T47D (cell line): Measurements from ENCODE around the gene CFAP73.

Experiments
- DNase-seq, 2 experiments: peaks; one replicate each; pipeline versions ENCODE4 v3.0.0 to v3.0.0-alpha.2; 2011 to 2012; ENCODE audit warnings: low read depth in 1 of 2, low spot score in 1 of 2
- JUND ChIP-seq: IDR thresholded peaks from 2 replicates; pipeline ENCODE4 v1.6.1; 2012; ENCODE audit warnings: low read depth
- in situ Hi-C: cut with HindIII; loops from 2 replicates; pipeline ENCODE4 v1.10.0; 2016; ENCODE audit warnings: low sequenced_read_pairs, low pct_unique_long_range_greater_than_20kb

Gene CFAP73

DNA sequence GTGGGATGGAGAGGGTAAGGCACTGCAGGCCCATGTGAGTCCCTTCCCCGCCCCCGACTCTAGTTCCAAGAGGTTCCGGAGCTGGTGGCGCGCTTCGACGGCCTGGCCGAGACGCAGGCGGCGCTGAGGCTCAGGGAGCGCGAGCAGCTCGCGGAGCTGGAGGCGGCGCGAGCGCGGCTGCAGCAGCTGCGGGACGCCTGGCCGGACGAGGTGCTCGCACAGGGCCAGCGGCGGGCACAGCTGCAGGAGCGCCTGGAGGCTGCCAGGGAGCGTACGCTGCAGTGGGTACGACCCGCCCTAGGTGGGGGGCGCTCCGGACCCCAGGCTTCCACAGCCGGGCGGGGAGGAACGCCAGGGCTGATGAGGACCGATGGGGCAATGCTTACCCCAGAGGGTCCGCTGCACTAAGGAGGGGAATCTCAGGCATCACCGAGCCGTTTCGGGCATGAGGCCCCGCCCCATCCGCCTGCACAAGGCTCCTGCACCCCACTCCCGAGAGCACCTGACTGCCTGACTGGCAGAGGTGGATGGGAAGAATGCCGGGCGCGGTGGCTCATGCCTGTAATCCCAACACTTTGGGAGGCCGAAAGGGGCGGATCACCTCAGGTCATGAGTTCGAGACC lies 4.9 kb downstream of the CFAP73 start:
- TF ChIP-seq JUND = no peak
- DNase-seq = no peak
- in situ Hi-C loops = no loop called here

GRCh38 chr12:113155060-113155459 lies 5.5 kb downstream of the CFAP73 start:
- in situ Hi-C loops = no loop called here
- TF ChIP-seq JUND = no peak
- no peak for DNase-seq

GRCh38 chr12:113155646-113156045 lies 6.1 kb downstream of the CFAP73 start:
- DNase-seq = no peak
- in situ Hi-C loops = no loop called here
- no peak for TF ChIP-seq JUND

DNA sequence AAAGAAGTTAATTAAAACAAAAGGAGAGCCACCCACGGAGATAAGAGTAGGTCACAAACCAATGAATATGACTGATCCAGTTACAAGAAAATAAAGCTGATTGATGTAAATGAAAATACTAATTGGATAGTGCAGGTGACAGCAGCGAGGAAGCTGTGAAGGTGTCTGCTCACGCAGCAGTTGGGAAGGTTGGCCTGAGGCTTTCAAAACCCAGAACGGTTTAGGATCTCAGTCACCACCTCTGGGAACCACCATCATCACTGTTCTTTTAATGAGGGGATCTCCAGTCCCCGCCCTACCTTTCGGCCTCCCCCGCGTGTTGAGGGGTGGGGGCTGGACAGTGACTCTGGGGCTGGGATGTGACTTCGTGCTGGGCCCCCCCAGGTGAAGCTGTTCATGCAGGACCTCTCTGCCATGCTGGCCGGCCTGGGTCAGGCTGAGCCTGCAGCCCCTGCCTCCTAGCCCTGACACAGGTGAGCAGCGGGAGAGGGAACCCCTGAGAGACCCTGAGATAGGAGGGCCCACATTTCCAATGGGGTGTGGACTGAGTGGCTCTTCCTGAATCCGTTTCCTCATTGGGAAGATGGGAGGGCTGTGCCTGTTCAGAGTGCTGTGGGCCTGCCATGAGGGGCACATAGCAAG lies 7.8 kb downstream of the CFAP73 start:
- no peak for DNase-seq
- in situ Hi-C loops = no loop called here
- no peak for TF ChIP-seq JUND

- in situ Hi-C loops = no loop called here
- no peak for DNase-seq
- no peak for TF ChIP-seq JUND
Measured at GRCh38 chr12:113158439-113159203, 9.1 kb downstream of the CFAP73 start.

DNA sequence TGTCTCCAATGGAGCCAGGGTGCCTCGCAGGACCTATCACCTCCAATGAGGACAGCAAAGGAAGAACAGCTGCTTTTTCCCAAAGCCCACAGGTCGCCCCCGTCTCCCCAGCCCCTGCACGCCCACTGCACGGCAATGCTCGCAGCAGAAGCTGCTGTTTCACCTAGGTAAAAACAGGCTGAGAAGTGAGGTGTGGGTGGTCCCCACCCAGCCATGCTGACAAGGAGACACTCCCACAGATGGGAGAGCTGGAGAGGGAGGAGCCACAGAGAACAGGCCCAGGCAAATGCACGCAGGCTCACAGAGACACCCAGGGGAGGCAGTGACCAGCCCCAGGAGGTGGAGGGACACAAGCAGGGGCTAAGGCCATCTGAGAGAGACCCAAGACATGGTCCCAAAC lies 10.4 kb downstream of the CFAP73 start:
- TF ChIP-seq JUND = no peak
- in situ Hi-C loops = no loop called here
- DNase-seq = no peak

DNA sequence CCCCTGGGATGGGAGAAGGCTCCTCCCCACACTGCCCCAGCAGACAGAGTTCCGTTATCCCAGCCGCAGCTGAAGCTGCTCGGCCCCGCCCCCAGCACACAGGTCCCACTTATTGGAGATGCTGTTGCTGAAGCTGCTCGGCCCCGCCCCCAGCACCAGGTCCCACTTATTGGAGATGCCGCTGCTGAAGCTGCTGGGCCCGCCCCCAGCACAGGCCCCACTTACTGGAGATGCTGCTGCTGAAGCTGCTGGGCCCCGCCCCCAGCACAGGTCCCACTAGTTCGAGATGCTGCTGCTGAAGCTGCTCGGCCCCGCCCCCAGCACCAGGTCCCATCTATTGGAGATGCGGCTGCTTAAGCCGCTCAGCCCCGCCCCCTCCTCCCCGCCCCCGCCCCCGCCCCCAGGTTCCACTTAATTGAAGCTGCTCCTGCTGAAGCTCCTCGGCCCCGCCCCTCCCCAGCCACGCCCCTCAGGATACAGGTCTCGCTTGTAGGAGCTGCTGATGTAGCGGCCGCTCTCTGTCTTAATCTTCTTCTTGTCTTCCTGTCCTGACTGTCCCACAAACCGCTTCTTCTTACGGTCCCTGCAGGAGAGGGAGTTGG lies 12.0 kb downstream of the CFAP73 start:
- in situ Hi-C loops = no loop called here
- DNase-seq = peak; percentile 94 to 96
- no peak for TF ChIP-seq JUND

- TF ChIP-seq JUND = no peak
- no peak for DNase-seq
- in situ Hi-C loops = no loop called here
Measured at GRCh38 chr12:113162102-113163029, 12.8 kb downstream of the CFAP73 start.

DNA sequence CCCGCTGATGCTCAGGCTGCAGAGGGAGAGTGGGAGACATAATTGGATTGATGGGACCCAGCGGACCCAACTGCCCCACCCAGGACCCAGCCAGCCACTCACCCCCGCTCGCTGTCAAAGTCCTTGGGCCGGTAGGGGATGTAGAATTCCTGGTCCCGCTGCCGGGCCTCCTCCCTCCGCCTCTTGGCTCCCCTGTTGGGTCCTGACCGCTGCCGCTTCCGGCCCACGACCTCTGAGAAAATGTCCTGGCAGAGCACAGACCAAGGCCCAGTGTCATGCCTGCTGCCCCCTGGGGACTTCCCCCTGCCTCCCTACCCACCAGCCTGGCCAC lies 13.5 kb downstream of the CFAP73 start:
- DNase-seq = no peak
- in situ Hi-C loops = no loop called here
- no peak for TF ChIP-seq JUND

GRCh38 chr12:113164014-113164413 lies 14.5 kb downstream of the CFAP73 start:
- in situ Hi-C loops = no loop called here
- no peak for DNase-seq
- TF ChIP-seq JUND = no peak

DNA sequence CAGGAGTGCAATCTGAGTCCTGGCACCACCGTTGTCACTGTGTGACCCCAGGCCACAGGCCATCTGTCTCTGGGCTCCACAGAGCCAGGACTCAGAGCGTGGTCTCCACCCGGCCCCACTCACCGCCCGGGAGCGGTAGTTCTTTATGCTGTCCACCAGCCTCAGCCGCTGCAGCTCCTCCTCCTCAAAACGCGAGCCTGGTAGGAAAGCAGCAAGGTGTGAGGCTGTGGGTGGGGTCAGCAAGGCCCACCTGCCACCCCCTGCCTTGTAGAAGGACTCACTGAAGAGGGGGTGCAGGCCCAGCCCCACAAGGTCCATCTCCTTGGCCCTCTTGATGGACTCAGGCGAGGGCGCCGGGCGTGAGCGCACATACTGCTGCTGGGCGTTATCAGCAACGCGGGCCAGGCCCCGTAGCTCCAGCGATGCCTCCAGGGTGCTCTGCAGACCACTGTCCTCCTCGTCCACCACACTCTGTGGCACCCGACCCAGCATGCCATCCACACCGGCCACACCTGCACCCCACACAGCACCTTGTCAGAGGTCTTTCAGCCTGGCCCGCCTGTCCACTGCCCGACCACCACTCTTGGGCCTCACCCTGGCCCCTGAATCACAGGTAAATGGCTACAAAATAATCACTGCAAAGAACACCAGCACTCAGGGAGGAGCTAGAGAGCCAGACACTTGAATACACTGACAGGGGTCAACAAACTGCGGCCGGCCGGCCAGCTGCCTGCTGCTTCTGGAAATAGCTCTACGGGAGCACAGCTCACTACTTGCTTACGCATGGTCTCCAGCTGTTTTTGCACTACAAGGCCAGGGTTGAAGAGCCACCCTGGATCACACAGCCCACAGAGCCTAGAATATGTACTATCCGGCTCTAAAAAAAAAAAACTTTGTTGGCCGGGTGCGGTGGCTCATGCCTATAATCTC lies 16.3 kb downstream of the CFAP73 start:
- DNase-seq = no peak
- in situ Hi-C loops = no loop called here
- no peak for TF ChIP-seq JUND
